Measurements from ENCODE around the gene TIE1. TPM values are rescaled to one million over a fixed set of nuclear protein-coding genes. Genes with fewer than 3 reads are reported as not detected.

TIE1 gene
- total and polyA plus RNA-seq, 2 of the 13 experiments (the other 11 are each of a cell fraction or from before 2014, with no cell fraction given), result 0.58 to 0.84 TPM

- peak; percentile 20; the same call in 1 of the 2 replicates for TF ChIP-seq ZFP91 (CRISPR knock-in tag; IDR thresholded peaks at IDR 0.05; ENCODE audit: borderline replicate concordance)
- no peak for TF ChIP-seq CEBPG (CRISPR knock-in tag; IDR thresholded peaks at IDR 0.05)
- TF ChIP-seq MTA3 (CRISPR knock-in tag; IDR thresholded peaks at IDR 0.05), result no peak
- no peak for TF ChIP-seq ZNF253 (CRISPR knock-in tag; IDR thresholded peaks at IDR 0.05; ENCODE audit: borderline replicate concordance)
- no peak for TF ChIP-seq RAD21 (CRISPR knock-in tag; IDR thresholded peaks at IDR 0.05)
- TF ChIP-seq NFE2L1 (CRISPR knock-in tag; IDR thresholded peaks at IDR 0.05; ENCODE audit: borderline replicate concordance), result no peak
- peak; percentile 42; the same call in 1 of the 2 replicates for TF ChIP-seq ZNF687 (CRISPR knock-in tag; IDR thresholded peaks at IDR 0.05)
- 0 out of 2 replicates have a peak, but pooled peaks have one; percentile 37 for TF ChIP-seq WIZ (CRISPR knock-in tag; IDR thresholded peaks at IDR 0.05)
- peak; percentile 88 for TF ChIP-seq HNF4A (CRISPR knock-in tag; IDR thresholded peaks at IDR 0.05)
- TF ChIP-seq MYNN (CRISPR knock-in tag; IDR thresholded peaks at IDR 0.05; ENCODE audit: low read depth), result no peak
- no peak; the same call in 1 of the 2 replicates for TF ChIP-seq HIC2 (CRISPR knock-in tag; IDR thresholded peaks at IDR 0.05; ENCODE audit: low read depth)
- TF ChIP-seq KAT8 (CRISPR knock-in tag; IDR thresholded peaks at IDR 0.05), result 0 out of 2 replicates have a peak, but pooled peaks have one; percentile 3
- TF ChIP-seq ZMYM4 (CRISPR knock-in tag; IDR thresholded peaks at IDR 0.05), result 0 out of 2 replicates have a peak, but pooled peaks have one; percentile 18
- peak; percentile 18; the same call in 1 of the 2 replicates for TF ChIP-seq GATAD2A (CRISPR knock-in tag; IDR thresholded peaks at IDR 0.05)
Measured at GRCh38 chr1:43277116-43277876, 23.5 kb upstream of the TIE1 start (continued).

All from HepG2 (cell line).